Retina (tissue), 1 donor: ENCODE data around the gene DDX51.

ENCODE experiments used
- DNase-seq: peaks from one replicate; pipeline ENCODE4 v3.0.0-alpha.2; 2016

Gene DDX51, protein sequence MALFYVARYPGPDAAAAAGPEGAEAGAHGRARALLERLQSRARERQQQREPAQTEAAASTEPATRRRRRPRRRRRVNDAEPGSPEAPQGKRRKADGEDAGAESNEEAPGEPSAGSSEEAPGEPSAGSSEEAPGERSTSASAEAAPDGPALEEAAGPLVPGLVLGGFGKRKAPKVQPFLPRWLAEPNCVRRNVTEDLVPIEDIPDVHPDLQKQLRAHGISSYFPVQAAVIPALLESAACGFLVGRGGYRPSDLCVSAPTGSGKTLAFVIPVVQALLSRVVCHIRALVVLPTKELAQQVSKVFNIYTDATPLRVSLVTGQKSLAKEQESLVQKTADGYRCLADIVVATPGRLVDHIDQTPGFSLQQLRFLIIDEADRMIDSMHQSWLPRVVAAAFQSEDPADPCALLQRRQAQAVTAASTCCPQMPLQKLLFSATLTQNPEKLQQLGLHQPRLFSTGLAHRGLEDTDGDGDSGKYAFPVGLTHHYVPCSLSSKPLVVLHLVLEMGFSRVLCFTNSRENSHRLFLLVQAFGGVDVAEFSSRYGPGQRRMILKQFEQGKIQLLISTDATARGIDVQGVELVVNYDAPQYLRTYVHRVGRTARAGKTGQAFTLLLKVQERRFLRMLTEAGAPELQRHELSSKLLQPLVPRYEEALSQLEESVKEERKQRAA

DNA sequence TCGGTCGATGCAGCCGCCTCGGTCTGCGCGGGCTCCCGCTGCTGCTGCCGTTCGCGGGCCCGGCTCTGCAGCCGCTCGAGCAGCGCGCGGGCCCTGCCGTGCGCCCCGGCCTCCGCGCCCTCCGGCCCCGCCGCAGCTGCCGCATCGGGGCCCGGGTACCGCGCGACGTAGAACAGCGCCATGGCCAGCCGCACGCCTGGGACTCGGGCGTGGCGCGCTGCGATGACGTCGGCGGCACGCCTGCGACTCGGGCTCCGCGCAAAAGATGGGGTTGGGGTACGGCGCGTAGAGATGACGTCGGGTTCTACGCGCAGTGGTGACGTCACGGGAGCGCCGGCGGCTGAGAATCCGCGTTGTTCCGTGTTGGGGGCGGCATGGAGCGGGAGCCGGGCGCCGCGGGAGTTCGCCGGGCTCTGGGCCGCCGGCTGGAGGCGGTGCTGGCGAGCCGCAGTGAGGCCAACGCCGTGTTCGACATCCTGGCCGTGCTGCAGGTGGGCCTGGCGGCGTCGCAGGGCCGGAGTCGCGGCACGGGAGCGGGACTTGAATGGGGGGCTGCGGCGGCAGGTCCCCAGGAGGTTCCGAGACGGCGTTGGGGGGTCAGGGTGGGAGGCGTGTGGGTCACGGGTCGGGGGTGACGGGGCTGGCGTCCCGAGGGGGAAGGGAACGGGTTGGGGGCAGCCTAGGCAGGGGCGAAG is at the start of gene DDX51, which contains the start of gene NOC4L:
Gene DDX51 (minus strand): TSS at position 205 of the 695 bp plus-strand sequence. CDS start 23 bp downstream, at position 182.
Gene NOC4L (plus strand): TSS at position 343 of the 695 bp plus-strand sequence. CDS start 32 bp downstream, at position 375.
- DNase-seq, result peak; percentile 99

DNA sequence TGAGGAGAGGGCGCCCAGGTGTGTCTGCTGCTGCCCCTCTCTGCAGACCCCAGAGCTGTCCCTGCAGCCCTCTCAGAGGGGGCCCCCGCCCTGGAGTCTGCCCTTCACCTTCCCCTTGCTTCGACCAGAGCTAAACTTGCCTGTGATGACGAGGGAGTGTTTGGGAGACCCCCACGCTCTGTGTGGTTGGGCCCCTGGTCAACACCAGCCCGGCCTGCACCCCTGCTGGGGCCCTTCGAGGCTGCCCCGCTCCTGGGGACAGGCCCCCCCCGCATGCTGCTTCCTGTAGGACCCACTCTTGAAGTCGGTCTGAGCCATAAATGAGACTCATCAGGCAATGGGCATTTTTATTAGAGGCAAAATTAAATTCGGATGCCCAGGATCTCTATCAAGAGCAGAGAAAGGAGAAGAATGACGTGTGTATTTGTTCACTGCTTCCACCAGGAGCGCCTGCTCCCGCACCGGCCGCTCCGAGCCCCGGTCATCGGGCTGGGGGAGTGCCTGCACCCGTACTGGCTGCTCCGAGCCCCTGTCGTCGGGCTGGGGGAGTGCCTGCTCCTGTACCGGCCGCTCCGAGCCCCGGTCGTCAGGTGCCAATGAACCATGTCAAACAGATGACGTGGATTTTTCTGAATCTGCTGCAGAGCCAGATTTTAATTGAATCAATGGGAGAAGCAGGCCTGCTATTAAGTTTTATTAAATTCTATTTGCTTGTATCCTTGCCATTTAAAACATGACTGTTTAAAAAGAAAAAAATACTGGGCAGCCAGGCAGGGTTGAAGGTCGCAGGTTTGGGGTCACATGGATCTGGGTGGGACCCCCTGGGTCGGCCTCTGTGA is 47.8 kb upstream of the DDX51 start:
- DNase-seq, result no peak

- no peak for DNase-seq
These were observed 46.8 kb upstream of the DDX51 start for GRCh38 chr12:132190834-132191500.

- peak; percentile 76 for DNase-seq
These were observed 46.1 kb upstream of the DDX51 start for GRCh38 chr12:132190012-132190755.

DNA sequence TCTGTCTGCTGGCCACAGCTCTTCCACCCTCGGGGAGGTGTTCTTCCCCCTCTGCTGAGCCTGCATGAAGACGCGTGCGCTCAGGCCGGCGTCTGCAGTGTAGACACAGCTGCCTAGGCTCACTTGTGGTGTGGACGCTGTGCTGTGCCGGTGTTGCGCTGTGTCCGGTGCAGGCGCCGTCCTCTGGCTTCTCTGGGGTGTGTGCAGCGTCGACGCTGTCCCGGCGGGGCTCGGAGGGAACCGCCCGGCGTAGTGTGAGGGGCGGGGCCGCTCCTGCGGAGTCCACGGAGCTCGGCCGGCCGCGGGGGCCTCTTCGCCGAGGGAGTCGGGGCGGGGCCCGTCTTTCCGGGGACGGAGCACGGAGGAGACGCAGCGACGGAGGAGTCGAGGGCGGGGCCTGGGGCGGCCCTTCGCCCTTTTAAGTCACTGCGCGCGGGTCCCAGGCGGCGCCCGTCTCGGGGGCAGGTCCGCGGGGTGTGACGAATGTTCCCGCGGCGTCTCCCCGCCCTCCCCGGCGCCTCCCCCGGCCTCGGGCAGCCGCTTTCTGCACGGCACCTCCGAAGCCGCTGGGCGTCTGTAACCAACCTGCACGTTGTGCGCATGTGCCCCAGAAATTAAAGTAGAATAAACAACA is 45.4 kb upstream of the DDX51 start:
- peak; percentile 82 for DNase-seq

- DNase-seq, result no peak
These were observed 44.8 kb upstream of the DDX51 start for GRCh38 chr12:132188916-132189325.

DNA sequence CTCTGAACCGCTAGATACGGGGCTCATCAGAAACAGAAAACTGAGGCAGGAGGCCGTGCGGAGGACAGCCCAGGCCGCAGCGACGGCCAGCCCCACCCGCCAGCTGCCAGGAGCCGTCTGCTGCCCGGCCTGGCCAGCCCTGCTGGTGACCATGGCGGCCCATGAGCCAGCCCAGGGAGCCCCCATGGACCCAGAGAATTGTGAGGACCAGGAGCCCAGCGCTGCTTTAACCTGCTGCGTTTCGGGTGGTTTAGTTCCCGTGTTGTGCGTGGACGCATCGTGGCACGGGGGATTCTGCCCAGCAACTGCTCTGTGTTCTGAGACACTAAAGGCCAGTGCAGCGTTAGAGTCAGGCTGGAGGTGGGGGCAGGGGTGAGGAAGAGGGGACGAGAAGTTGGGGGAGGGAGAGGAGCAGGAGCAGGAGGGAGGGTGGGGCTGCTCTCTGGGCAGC is 44.4 kb upstream of the DDX51 start:
- peak; percentile 34 for DNase-seq

- no peak for DNase-seq
These were observed 43.7 kb upstream of the DDX51 start for GRCh38 chr12:132187646-132188450.

DNA sequence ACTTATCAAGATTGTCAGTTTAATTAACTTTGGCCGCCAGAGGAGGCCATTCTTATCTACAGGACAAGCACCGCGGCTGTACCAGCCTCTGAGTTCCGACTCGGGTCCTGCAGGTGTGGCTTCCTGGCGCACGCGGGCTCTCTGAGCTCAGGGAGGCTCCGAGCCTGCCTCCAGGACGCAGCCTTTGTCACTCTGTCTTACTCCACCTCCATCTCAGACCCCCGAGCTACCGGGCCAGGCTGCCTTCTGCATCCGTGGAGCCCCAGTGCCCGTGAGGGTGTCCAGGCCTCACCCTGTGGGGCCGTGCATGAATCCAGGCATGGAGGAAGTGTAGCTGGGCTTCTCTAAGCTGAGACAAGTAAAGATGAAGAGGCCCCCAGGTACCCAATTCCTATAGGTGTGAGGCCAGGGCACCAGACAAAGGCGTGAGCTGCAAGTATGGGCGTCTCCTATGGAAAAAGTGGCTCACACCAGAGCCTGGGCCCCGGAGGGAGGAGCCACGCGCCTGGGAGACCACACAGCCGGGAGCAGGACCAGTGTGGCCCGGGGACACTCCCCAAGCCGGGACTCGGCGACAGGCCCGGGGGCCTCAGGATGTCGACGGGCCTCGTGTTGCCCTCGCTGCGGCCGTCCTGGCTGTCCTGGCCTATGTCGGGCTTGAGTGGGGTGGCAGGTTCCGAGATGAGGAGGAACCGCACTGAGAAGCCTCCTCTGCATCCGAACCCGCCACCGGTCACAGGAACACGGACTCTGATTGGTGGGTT is 42.9 kb upstream of the DDX51 start:
- no peak for DNase-seq

DNA sequence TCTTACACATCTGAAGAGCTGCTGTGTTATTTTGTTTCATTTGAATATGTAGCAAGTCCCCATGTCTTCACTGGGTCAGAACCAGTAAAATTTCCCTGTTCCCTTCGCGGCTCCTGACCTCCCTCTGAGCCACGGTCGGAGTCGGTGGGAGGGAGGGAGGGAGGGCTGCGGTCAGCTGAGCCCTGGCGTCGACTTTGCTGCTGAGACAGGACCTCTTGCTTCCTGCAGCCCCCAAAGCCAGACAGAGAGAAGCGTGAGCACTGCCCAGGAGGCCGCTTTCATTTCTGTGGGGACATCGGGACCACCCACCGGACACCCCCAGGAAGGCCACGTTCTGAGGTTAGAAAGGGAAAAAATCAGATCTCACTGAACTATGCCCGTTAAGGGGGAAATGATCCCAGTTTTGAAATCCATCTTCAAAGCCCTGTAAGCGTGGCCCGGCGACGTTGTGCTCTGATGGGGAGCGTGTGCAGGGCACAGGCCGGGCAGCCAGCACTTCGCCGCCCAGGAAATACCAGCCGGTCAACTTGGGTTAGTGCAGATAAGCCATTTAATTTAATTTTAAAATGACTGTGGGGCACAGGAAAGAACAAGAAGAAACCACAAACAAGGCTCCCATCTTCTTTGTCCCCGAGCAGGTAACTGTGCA is 42.2 kb upstream of the DDX51 start:
- DNase-seq, result no peak

DNA sequence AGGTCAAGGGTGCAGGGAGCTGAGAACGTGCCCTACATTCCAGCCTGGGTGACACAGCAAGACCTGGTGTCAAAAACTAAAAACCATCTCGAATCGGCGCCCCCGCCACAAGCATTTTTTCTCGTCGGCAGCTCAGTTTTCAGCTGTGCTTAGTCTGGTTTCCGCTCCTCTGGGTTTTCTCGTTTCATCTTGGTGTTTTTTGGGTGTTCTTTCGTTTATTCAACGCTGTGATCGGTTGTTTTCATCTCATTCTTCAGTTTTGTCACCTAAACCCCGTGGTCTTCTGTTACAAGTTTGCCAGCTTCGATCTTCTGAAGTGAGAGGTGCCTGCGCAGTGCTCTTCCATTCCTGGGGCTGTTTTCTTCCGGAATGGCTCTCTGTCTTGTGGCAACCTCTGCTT is 41.6 kb upstream of the DDX51 start:
- no peak for DNase-seq

- DNase-seq, result no peak
These were observed 38.7 kb upstream of the DDX51 start for GRCh38 chr12:132182711-132183365.

DNA sequence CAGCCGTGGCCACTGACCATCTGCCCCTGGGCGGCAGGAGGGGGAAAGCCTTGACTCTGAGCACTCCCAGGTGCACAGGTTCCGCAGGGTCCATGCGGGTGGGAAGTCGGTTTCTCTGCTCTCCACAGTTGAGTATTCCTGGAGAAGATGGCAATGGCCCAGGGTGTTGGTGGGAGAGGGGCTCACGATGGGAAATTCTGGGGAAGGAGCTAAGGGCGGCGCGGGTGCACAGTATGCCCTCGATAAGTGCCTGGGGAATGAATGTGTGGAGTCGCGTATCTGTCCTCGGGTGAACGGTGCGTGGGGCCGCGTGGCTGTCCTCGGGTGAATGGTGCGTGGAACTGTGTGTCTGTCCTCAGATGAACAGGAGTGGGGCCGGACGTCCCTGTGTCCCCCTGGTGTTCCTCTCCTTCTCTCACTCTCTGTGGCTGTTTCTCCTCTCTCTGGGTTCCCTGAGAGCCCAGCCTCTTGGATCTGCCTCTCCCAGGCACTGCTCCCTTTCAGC is 38.1 kb upstream of the DDX51 start:
- no peak for DNase-seq

DNA sequence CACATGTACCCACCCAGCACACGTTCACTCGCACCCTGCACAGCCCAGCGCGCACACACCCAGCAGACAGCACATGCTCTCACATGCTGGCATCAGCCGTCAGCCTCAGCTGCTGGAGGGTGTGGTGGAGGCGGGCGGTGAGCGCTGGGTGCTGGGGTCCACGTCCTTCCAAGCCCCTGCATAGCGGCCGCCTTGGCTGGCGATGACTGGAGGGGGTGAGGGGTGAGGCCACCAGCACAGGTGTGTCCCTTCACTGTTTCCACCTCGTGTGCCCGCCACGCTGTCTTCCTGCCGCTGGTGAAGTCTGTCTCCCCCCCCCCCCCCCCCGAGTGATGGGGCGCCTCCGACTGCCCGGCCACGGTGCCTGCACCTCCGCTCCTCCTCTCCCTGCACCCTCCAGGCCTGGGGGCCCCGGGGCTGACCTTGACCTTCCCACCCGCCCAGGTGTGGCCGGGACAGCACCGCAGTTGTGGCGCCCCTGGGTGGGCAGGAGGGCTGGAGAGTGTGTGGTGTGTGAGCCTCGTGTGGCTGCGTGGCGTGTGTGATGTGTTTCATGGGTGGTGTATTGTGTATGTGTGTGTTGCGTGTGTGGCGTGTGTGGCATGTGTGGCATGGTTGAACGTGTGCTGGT is 37.6 kb upstream of the DDX51 start:
- DNase-seq, result no peak

- no peak for DNase-seq
These were observed 36.8 kb upstream of the DDX51 start for GRCh38 chr12:132180648-132181546.
